IMR-90 (cell line): ENCODE measurements around the gene H2BK1. TPM values are rescaled to one million over a fixed set of nuclear protein-coding genes. Genes with fewer than 3 reads are reported as not detected.

Experiments
- ATAC-seq: fragments of 200-7000 bp; cut with Tn5 transposase; 2 replicates; pipeline ENCODE4 v1.9.1; 2020; ENCODE audit warnings: low read depth, mild to moderate bottlenecking, moderate library complexity
- BruUV-seq: library from RNA; stranded (reverse); fragments of 400-500 nt; replicated peaks from 2 replicates; lab custom pipeline; 2021; lab: Mats Ljungman, UMichigan
- CTCF ChIA-PET: fragments of 300-600 bp; formaldehyde crosslinking; extraction: SDS; loops from one replicate; lab custom pipeline; 2021; ENCODE audit warnings: antibody characterized with exemption; lab: Yijun Ruan, JAX
- POLR2A ChIA-PET: fragments of 300-600 bp; sonication (Branson Sonifier 250); formaldehyde crosslinking; loops from one replicate; lab custom pipeline; 2022; ENCODE audit warnings: antibody characterized with exemption; ENCODE audit not compliant: unreplicated experiment; lab: Charles Lee
- DNase-seq: peaks from one replicate; pipeline ENCODE4 v3.0.0; 2013
- H2AFZ ChIP-seq: replicated peaks from 2 replicates; pipeline ENCODE3; 2013; ENCODE audit warnings: low read length, mild to moderate bottlenecking; ENCODE audit not compliant: poor library complexity
- H2AK5ac ChIP-seq: 2 replicates; pipeline ENCODE4 v1.6.1; 2013; ENCODE audit warnings: low read depth, low read length, inconsistent platforms
- H2AK9ac ChIP-seq: replicated peaks from 2 replicates; pipeline ENCODE3; 2013; ENCODE audit warnings: mild to moderate bottlenecking, low read depth, low read length, moderate library complexity; ENCODE audit not compliant: poor library complexity
- H2BK120ac ChIP-seq: 2 replicates; pipeline ENCODE4 v1.6.1; 2013; ENCODE audit warnings: low read depth, low read length, inconsistent platforms
- H2BK15ac ChIP-seq: 3 replicates; pipeline ENCODE4 v1.6.1; 2013; ENCODE audit warnings: low read depth, low read length, inconsistent platforms
- H2BK20ac ChIP-seq: 2 replicates; pipeline ENCODE4 v1.6.1; 2013; ENCODE audit warnings: low read depth, mild to moderate bottlenecking, inconsistent platforms, low read length, moderate library complexity
- H2BK5ac ChIP-seq: 2 replicates; pipeline ENCODE4 v1.6.1; 2013; ENCODE audit warnings: mild to moderate bottlenecking, low read depth, low read length, inconsistent platforms; ENCODE audit not compliant: poor library complexity, severe bottlenecking
- H3K14ac ChIP-seq: replicated peaks from 2 replicates; pipeline ENCODE4 v1.6.1; 2013; ENCODE audit warnings: low read depth, low read length, inconsistent platforms
- H3K18ac ChIP-seq: 2 replicates; pipeline ENCODE4 v1.6.1; 2013; ENCODE audit warnings: low read depth, low read length, control low read depth
- H3K23ac ChIP-seq: 2 replicates; pipeline ENCODE4 v1.6.1; 2013; ENCODE audit warnings: low read depth, low read length, inconsistent platforms
- H3K27ac ChIP-seq: 2 replicates; pipeline ENCODE4 v1.5.1; 2013; ENCODE audit warnings: mild to moderate bottlenecking, control low read depth, low read length; ENCODE audit not compliant: insufficient read depth
- H3K27me3 ChIP-seq: 2 replicates; pipeline ENCODE4 v1.6.1; 2013; ENCODE audit warnings: low read length; ENCODE audit not compliant: control insufficient read depth, insufficient read depth
- H3K36me3 ChIP-seq: 2 replicates; pipeline ENCODE4 v1.6.1; 2013; ENCODE audit warnings: low read length, mixed read lengths; ENCODE audit not compliant: control insufficient read depth, insufficient read depth
- H3K4ac ChIP-seq: 2 replicates; pipeline ENCODE4 v1.6.1; 2013; ENCODE audit warnings: low read depth, low read length, inconsistent platforms
- H3K4me1 ChIP-seq: 2 replicates; pipeline ENCODE4 v1.6.1; 2013; ENCODE audit warnings: low read length, mixed read lengths; ENCODE audit not compliant: control insufficient read depth, insufficient read depth
- H3K4me2 ChIP-seq: 2 replicates; pipeline ENCODE4 v1.6.1; 2013; ENCODE audit warnings: low read depth, mild to moderate bottlenecking, control low read depth, low read length, moderate library complexity
- H3K4me3 ChIP-seq: 2 replicates; pipeline ENCODE4 v1.5.1; 2013; ENCODE audit warnings: low read depth, mild to moderate bottlenecking, control low read depth, low read length, moderate library complexity; ENCODE audit not compliant: insufficient read depth
- H3K56ac ChIP-seq: 2 replicates; pipeline ENCODE4 v1.6.1; 2013; ENCODE audit warnings: low read length, inconsistent platforms; ENCODE audit not compliant: insufficient read depth; ENCODE audit errors: extremely low read depth
- H3K79me1 ChIP-seq, 2 experiments: 2 replicates each; pipeline ENCODE4 v1.6.1; 2013; ENCODE audit warnings: low read length in 2 of 2, inconsistent platforms in 1 of 2, low read depth in 1 of 2
- H3K9ac ChIP-seq: 2 replicates; pipeline ENCODE4 v1.6.1; 2013; ENCODE audit warnings: low read depth, low read length, control low read depth
- H3K9me1 ChIP-seq: 2 replicates; pipeline ENCODE4 v1.6.1; 2013; ENCODE audit warnings: low read length, inconsistent platforms; ENCODE audit not compliant: insufficient read depth
- H3K9me3 ChIP-seq: 2 replicates; pipeline ENCODE4 v1.6.1; 2013; ENCODE audit warnings: low read length; ENCODE audit not compliant: control insufficient read depth, insufficient read depth
- H4K20me1 ChIP-seq: 2 replicates; pipeline ENCODE4 v1.6.1; 2013; ENCODE audit warnings: low read length, inconsistent platforms; ENCODE audit not compliant: insufficient read depth
- H4K5ac ChIP-seq: 2 replicates; pipeline ENCODE4 v1.6.1; 2013; ENCODE audit warnings: mild to moderate bottlenecking, low read depth, low read length, control low read depth
- H4K8ac ChIP-seq, 2 experiments: 2 replicates each; pipeline ENCODE4 v1.6.1; 2013; ENCODE audit warnings: low read depth in 2 of 2, low read length in 2 of 2, control low read depth in 1 of 2, inconsistent platforms in 1 of 2
- H4K91ac ChIP-seq: 2 replicates; pipeline ENCODE4 v1.6.1; 2013; ENCODE audit warnings: low read depth, low read length, inconsistent platforms; ENCODE audit not compliant: insufficient read depth
- BHLHE40 ChIP-seq: fragments of 150-350 bp; IDR thresholded peaks from 2 replicates; pipeline ENCODE4 v1.6.1; 2016; ENCODE audit warnings: mild to moderate bottlenecking, low read depth, low read length
- CEBPB ChIP-seq: IDR thresholded peaks from 2 replicates; pipeline ENCODE4 v1.6.1; 2012; ENCODE audit warnings: low read depth, low read length, improper control_type of control experiment
- CHD1 ChIP-seq: IDR thresholded peaks from 2 replicates; pipeline ENCODE4 v1.6.1; 2012; ENCODE audit warnings: low read depth, low read length, improper control_type of control experiment
- CTCF ChIP-seq: conservative IDR thresholded peaks from 2 replicates; pipeline ENCODE4 v1.5.1; 2012; ENCODE audit warnings: mild to moderate bottlenecking, low read depth, low read length, improper control_type of control experiment
- ELK1 ChIP-seq: fragments of 150-350 bp; IDR thresholded peaks from 2 replicates; pipeline ENCODE4 v1.6.1; 2016; ENCODE audit warnings: low read depth, mild to moderate bottlenecking, low read length, moderate library complexity, borderline replicate concordance
- FOS ChIP-seq: fragments of 150-350 bp; IDR thresholded peaks from 2 replicates; pipeline ENCODE4 v1.6.1; 2016; ENCODE audit warnings: low read depth, low read length
- MXI1 ChIP-seq: IDR thresholded peaks from 2 replicates; pipeline ENCODE4 v1.6.1; 2012; ENCODE audit warnings: low read depth, mild to moderate bottlenecking, low read length, moderate library complexity, borderline replicate concordance
- NFE2L2 ChIP-seq: fragments of 150-350 bp; IDR thresholded peaks from 2 replicates; pipeline ENCODE4 v1.6.1; 2016; ENCODE audit warnings: low read depth, mild to moderate bottlenecking, low read length
- POLR2A ChIP-seq: IDR thresholded peaks from 2 replicates; pipeline ENCODE4 v1.6.1; 2012; ENCODE audit warnings: mild to moderate bottlenecking, low read depth, low read length
- RAD21 ChIP-seq: IDR thresholded peaks from 2 replicates; pipeline ENCODE4 v1.6.1; 2012; ENCODE audit warnings: low read length, improper control_type of control experiment
- RCOR1 ChIP-seq: IDR thresholded peaks from 2 replicates; pipeline ENCODE4 v1.6.1; 2012; ENCODE audit warnings: mild to moderate bottlenecking, low read length, improper control_type of control experiment; ENCODE audit not compliant: insufficient replicate concordance
- USF2 ChIP-seq: fragments of 150-350 bp; IDR thresholded peaks from 2 replicates; pipeline ENCODE4 v1.6.1; 2017; ENCODE audit warnings: mild to moderate bottlenecking, antibody characterized with exemption, low read length, low read depth
- WGBS, 2 experiments: methylation state at CpG; one replicate each; pipeline versions ENCODE4 v1.1.5 to v1.1.7; 2013; ENCODE audit warnings: missing lambda C conversion rate in 2 of 2; ENCODE audit not compliant: insufficient read length in 1 of 2; ENCODE audit errors: extremely low coverage in 2 of 2; 5-methylcytosine and 5-hydroxymethylcytosine counted together
- dilution Hi-C: fragments of 300-500 bp; cut with HindIII; formaldehyde crosslinking; loops from one replicate; pipeline ENCODE4 v1.14.3; 2018; ENCODE audit warnings: low sequenced_read_pairs; ENCODE audit not compliant: unreplicated experiment
- in situ Hi-C: fragments of 300-500 bp; cut with MboI; formaldehyde crosslinking; loops from 3 replicates; pipeline ENCODE4 v1.14.3; 2019; ENCODE audit warnings: low sequenced_read_pairs, inconsistent platforms, mixed read lengths
- intact Hi-C: fragments of 100-400 bp; cut with micrococcal nuclease; formaldehyde crosslinking; loops from 2 replicates; pipeline ENCODE4 v1.10.0; 2022
- polyA plus RNA-seq, 3 experiments: library from polyadenylated mRNA; depleted of rRNA; stranded (reverse); fragments of >200 nt; gene quantifications; 2 replicates each; pipeline ENCODE4 v1.2.3, GENCODE V29; 2012; ENCODE audit warnings: low replicate concordance in 1 of 3
- total RNA-seq: library from RNA; depleted of rRNA; stranded (reverse); fragments of >200 nt; gene quantifications from 2 replicates; pipeline ENCODE4 v1.2.3, GENCODE V29; 2012

Gene H2BK1
- total and polyA plus RNA-seq, 2 of the 4 experiments (the other 2 are of a cell fraction) = not detected

GRCh38 chr7:151208253-151208862, 1.9 kb downstream of the H2BK1 start:
- Histone ChIP-seq H2BK20ac (no peak overlapping the region), H3K56ac (no peak overlapping the region), H4K91ac (no peak overlapping the region), H2AK5ac (no peak overlapping the region), H3K27ac (no peak overlapping the region), H3K9ac (no peak overlapping the region), H3K4ac (no peak overlapping the region), H3K4me1 (no peaks in the 10 kb centered on the region), H3K23ac (no peak overlapping the region), H4K8ac (no peak overlapping the region), H4K20me1 (no peaks in the 10 kb centered on the region), H2BK5ac (no peak overlapping the region), H3K9me1 (no peaks in the 10 kb centered on the region; the same call in 1 of the 2 replicates), H3K4me2 (no peak overlapping the region), H3K79me1 (no peaks in the 10 kb centered on the region), H2AK9ac (no peak overlapping the region), H3K18ac (no peak overlapping the region), H2BK120ac (no peak overlapping the region), H4K5ac (no peak overlapping the region), H2AFZ (no peak overlapping the region), H3K14ac (no peak overlapping the region), H3K27me3 (peaks cover 47% of the 10 kb centered on the region), H3K4me3 (no peak overlapping the region), H3K36me3 (peaks cover 11% of the 10 kb centered on the region), H3K9me3 (no peaks in the 10 kb centered on the region), H2BK15ac (no peak overlapping the region)
- WGBS, 2 experiments = no CpG with 5 or more reads among the region's 9 CpGs
- intact Hi-C loops (no loop called here), dilution Hi-C loops (no loop called here), in situ Hi-C loops (no loop called here)
- CTCF ChIA-PET = no interaction called here
- ATAC-seq (no peak), DNase-seq (no peak)
- TF ChIP-seq MXI1 = no peak
- no peak for TF ChIP-seq CEBPB
- TF ChIP-seq CHD1 = no peak
- no peak for TF ChIP-seq FOS
- TF ChIP-seq POLR2A = no peak
- TF ChIP-seq BHLHE40 = no peak
- no peak for TF ChIP-seq ELK1
- no peak for TF ChIP-seq CTCF
- TF ChIP-seq NFE2L2 = no peak
- TF ChIP-seq RAD21 = no peak
- TF ChIP-seq RCOR1 = no peak
- TF ChIP-seq USF2 = no peak
- BruUV-seq = no TSS peak
- POLR2A ChIA-PET = no interaction called here
